ENCODE measurements around the gene POLA1.
"Not testable (repeated sequence)": the region's sequence is repeated elsewhere in the genome, so short reads cannot be mapped to it uniquely, and the experiment has no call there.

Gene POLA1

DNA sequence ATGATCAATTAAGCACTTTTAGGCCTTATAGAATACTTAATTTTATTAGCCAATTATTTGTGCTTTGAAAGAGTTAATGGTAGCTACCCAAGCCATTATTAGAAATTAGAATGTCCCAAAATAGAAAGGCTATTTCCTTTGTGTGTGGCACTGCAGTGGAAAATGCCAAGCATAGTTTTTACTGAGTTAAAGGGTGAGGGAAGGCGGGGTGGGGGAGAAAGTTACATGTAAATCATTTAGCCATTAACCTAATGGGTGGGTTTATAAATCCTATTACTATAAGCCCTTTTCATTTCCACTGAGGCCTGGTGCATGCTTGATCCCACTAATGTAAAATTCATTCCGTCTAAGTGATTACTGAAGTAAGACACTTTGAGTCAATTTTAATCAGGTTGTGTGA is 105.8 kb downstream of the POLA1 start:
- no peak for DNase-seq (ENCODE audit: low spot score)

DNA sequence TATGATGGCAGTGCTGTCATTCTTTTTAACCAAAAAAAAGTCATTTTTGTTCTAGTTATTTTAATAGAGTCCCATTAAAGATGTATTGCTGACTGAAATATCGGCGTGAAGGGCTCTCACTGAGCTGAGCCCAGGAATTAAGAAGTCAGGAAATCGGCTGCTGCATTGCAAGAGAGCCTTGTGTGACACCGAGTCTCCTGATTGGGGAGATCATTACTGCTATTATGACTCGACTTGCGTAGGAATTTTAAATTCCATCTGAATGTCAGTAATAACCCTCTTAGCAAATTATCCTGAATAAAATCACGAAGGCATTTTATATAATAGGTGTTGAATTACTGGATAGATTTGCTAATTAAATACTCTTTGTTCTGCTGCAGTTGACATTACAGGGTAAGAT is 111.5 kb downstream of the POLA1 start:
- no peak for DNase-seq (ENCODE audit: low spot score)

GRCh38 chrX:24819807-24820206 is 126.1 kb downstream of the POLA1 start:
- not testable (repeated sequence) for DNase-seq (ENCODE audit: low spot score)

GRCh38 chrX:24828147-24828546 is 134.4 kb downstream of the POLA1 start:
- no peak for DNase-seq (ENCODE audit: low spot score)

DNA sequence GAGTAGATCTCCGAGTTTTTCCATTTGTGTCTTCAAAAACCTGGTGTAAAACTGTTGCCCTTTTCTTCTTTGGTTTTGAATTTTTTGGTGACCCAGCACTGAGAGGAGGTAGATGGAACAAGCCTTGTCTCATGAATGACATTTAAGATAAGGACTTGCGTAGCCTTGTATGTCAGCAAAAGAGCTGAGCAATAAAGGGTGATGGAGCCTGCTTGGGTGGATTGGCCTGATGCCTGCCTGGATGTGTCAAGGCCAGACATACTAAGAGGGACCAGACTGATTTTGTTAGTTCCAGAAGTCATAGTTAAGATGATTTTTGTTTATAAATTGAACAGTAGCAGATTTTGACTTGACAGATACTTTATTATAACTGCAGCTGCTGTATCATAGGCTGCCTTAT is 134.9 kb downstream of the POLA1 start:
- DNase-seq (ENCODE audit: low spot score) = no peak

- no peak for DNase-seq (ENCODE audit: low spot score)
Observed at GRCh38 chrX:24833695-24834094, 140.0 kb downstream of the POLA1 start.

GRCh38 chrX:24837966-24838365 is 144.2 kb downstream of the POLA1 start:
- DNase-seq (ENCODE audit: low spot score) = no peak

- peak; percentile 55 for DNase-seq (ENCODE audit: low spot score)
Observed at GRCh38 chrX:24838629-24839028, 144.9 kb downstream of the POLA1 start.

DNA sequence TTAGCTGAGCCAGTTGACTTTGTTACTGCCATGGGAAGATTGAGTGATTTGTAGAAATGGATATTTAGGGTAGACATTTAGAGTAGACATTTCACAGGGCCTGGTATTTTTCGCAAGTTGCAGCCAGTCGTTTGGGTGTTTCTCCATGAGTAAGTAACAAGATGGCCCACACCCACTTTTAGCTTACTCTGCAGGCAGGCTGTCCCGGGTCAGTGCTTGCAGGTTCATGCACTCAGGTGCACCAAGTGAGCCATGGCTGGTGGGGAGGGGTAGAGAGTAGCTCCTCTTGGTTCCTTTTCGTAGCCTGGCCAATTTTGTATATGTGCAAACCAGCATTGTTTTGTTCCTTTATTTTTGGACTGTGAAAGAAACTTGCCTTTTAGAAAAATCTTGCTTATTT is 145.6 kb downstream of the POLA1 start:
- DNase-seq (ENCODE audit: low spot score) = no peak

GRCh38 chrX:24842486-24842885 is 148.8 kb downstream of the POLA1 start:
- DNase-seq (ENCODE audit: low spot score) = no peak

DNA sequence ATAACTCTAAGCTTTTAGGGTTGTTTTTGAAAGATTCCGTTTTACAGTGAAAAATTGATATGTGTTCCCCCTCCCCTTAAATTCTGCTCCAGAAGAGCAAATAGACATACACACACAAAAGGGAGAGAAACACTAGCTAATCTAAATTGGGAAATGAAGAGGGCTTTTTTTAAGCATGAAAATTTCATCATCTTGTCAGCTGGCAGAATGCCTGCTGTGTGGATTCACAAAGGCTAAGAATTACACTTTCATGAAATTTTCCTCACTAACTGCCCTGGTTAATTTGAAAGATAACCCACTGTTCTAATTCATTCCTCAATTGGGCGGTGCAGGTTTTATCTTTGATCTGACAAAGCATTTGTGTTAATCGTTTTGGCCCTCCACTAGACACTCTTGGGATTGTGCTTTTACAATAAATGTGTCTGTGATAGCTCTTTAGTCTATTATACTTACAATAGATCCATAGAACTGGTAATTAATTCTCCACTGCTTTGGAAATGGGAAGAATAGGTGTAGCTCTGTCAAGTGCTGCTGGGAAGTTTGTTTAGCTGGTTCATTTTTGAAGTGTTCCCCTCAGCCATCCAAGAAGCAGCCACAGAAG is 152.9 kb downstream of the POLA1 start:
- no peak for DNase-seq (ENCODE audit: low spot score)

DNA sequence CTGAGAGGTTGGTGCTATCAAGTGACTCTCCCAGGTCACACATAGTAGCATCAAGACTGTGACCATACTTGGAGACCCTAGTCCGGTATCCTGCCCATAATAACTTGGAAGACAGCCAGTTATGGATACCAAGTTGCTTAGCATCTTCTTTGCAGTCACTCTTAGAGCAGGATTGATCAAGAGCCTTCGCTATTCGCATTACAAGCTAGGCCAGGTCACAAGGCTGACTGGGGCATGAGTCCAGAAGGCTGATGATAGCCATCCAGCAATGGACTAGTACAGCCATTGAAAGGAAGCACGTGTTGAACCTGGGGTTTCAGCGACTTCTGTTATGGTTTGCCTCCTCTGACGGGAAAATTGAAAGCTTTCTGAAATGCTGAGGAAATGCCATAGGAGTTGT is 157.6 kb downstream of the POLA1 start:
- DNase-seq (ENCODE audit: low spot score) = no peak

DNA sequence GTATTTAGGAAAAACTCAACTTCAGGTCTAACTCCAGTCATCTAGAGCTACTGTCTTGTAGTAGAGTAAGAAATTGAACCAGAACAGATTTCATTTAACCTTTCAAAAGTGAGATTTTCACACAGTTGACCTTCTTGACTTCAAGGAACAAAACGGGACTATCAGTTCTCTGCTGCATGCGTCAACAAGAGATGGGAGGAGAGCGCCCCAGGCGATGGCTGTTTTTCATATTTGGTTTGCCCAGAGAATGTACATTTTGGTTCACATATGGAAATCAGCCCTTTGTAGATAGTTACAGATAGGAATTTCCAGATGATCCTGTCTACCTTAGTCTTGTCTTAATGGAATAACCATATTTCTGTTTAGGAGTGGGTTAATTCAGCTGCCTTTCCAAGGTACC is 158.1 kb downstream of the POLA1 start:
- no peak for DNase-seq (ENCODE audit: low spot score)

DNA sequence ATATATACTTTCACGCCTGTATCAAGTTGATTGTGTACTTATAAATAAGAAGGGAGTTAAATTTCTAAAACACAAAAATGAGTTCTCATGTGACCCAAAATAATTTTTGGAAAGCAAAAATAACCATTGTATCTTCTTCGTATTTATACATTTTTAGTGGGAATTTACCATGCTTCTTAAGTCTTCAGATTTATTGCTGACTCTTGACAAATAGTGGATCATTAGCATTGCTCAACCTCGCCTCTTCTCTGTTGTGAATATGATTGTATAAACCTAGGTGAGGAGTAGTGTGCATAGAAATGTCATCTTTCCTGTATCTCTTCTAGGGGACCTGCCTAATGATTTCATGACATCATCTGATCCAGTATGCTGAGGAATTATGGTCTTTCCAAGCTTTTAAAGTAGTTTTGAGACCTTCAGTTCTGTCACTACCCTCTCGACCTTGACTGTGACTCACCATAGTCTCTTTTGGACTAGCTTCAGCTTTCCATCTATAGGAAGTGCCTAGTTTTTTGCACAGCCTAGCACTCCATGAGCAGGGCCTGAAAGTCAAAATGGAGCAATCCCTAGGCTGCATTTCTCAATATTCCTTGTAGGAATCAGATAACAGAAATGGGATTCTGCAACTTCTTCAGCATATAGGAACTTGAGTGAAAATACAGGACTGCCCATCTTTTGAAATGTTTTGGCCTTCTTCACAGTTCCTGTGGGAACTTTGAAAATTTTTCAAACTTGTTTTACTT is 164.5 kb downstream of the POLA1 start:
- no peak for DNase-seq (ENCODE audit: low spot score)

DNA sequence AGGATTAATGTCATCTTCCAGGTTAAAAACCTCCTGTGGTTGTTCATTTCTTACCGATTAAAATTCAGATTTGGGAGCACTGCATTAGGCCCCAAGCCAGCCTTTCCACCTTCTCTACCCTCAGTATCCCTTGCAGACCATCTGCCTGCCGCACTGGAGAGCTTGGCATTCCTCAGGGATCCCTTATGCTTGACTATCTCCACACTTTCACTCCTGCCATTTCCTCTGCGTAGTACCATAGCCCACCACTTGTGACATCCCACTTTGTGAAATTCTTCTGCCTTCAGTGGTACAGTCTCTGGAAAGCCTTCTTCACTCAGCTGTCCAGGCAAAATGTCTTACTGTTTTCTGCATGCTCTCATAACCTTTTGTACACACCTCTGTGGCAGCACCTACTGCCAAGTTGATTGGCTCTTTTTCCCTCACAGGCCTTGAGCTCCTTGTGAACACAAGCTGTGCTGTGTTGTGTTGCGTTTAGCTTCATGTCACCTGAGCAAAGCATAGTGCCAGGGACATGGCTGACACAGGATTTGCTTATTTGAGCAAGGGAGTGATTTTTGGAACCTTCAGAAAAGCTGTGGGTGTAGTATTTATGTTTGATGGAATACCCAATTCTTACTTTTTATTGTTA is 165.6 kb downstream of the POLA1 start:
- no peak for DNase-seq (ENCODE audit: low spot score)

- no peak for DNase-seq (ENCODE audit: low spot score)
Observed at GRCh38 chrX:24860140-24860539, 166.4 kb downstream of the POLA1 start.

- no peak for DNase-seq (ENCODE audit: low spot score)
Observed at GRCh38 chrX:24862343-24862742, 168.6 kb downstream of the POLA1 start.

- DNase-seq (ENCODE audit: low spot score) = not testable (repeated sequence)
Observed at GRCh38 chrX:24863779-24864178, 170.1 kb downstream of the POLA1 start.

- no peak for DNase-seq (ENCODE audit: low spot score)
Observed at GRCh38 chrX:24870143-24870542, 176.4 kb downstream of the POLA1 start.

- no peak for DNase-seq (ENCODE audit: low spot score)
Observed at GRCh38 chrX:24874604-24875247, 181.0 kb downstream of the POLA1 start.

DNA sequence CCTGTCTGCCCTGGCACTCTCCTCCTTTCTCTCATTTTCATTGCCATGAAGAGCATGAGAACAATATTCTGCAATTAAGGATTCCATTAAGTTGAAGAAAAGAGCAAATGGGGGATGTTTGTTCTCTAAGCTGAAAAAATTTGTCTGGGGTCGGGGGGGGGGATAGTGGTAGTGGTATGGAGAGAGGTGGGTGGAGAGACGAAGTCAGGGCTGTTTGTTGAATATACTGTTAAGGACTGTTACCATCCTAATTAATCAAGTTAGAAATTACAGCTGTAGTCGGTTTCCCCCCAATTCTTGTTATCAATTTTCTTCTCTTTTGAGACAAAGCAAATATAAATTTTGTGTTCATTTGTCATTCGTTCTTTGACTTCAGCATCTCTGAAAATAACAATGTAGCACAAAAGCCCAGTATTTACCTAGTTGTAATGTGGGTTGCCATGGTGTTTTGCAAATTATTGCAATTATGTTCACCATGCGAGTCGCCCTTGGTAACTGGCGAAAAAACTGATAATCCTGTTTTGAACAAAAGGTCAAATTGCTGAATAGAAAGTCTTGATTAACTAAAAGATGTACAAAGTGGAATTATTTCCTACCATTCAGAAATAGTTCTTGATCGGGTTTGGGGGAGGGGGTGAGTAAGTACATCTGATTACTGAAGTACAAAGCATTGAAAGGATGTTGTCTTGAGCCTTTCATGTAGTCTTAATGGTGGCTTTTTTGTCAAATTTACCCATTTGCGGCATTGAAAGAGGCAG is 183.0 kb downstream of the POLA1 start:
- no peak for DNase-seq (ENCODE audit: low spot score)

GRCh38 chrX:24877288-24877664 is 183.6 kb downstream of the POLA1 start:
- DNase-seq (ENCODE audit: low spot score) = no peak

Measured in NAMALWA (cell line).